Measurements from ENCODE around the gene WNT4. TPM values are rescaled to one million over a fixed set of nuclear protein-coding genes. Genes with fewer than 3 reads are reported as not detected.

The WNT4 gene
- total RNA-seq, 2 experiments from 2014 or later = not detected

- Mint-ChIP-seq H3K4me3 (peak overlapping the region; percentile 5), H3K27ac (peak overlapping the region; percentile 77), H3K27me3 (no peaks in the 10 kb centered on the region), H3K9me3 (no peaks in the 10 kb centered on the region), H3K36me3 (ENCODE audit: low read depth) (peaks cover 65% of the 10 kb centered on the region), H3K4me1 (ENCODE audit: low read depth) (peaks cover 82% of the 10 kb centered on the region)
- Histone ChIP-seq H3K36me3 (ENCODE audit: insufficient read depth, low read length) (peaks cover 49% of the 10 kb centered on the region), H3K27ac (ENCODE audit: low read depth in 1 of 2, low read length in 2 of 2) (peak overlapping the region; percentile 11 to 35), H3K4me3 (ENCODE audit: low read length) (no peak overlapping the region), H3K27me3 (ENCODE audit: control insufficient read depth in 1 of 2, insufficient read depth in 2 of 2, low read length in 2 of 2) (no peaks in the 10 kb centered on the region), H3K9me3 (ENCODE audit: control insufficient read depth in 1 of 2, insufficient read depth in 1 of 2, low read length in 2 of 2) (no peaks in the 10 kb centered on the region), H3K4me1 (ENCODE audit: insufficient read depth, low read length) (peaks cover 50% of the 10 kb centered on the region)
- ChIA-PET POLR2A (interaction anchor here (0.6 to 2.0 kb wide), 13 partner anchors 9 to 322 kb away, joined by 3 to 26 read pairs (median 5); partner anchors contain the start of genes CDC42 and USP48), CTCF (interaction anchor here (1.2 to 2.3 kb wide), 12 partner anchors 12 to 347 kb away, joined by 3 to 18 read pairs (median 5); partner anchors contain the start of genes CDC42 and ZBTB40)
- intact Hi-C loops (cut with DNase I, micrococcal nuclease) = loop anchor here (1.0 to 10.0 kb wide), 4 partner anchors 48 to 537 kb away; no protein-coding TSS in a partner anchor
- DNase-seq (peak in 12 of 14 experiments; percentile 13 to 84 (median 36)), ATAC-seq (ENCODE audit: poor library complexity) (peak; percentile 84)
- no peak for TF ChIP-seq CTCF (IDR thresholded peaks at IDR 0.05)
These were observed 37.9 kb downstream of the WNT4 start for GRCh38 chr1:22104865-22105437.

GRCh38 chr1:22104094-22104493 lies 38.8 kb downstream of the WNT4 start:
- Histone ChIP-seq H3K27me3 (ENCODE audit: control insufficient read depth in 1 of 2, insufficient read depth in 2 of 2, low read length in 2 of 2) (no peaks in the 10 kb centered on the region), H3K27ac (ENCODE audit: low read depth in 1 of 2, low read length in 2 of 2) (no peak overlapping the region), H3K36me3 (ENCODE audit: insufficient read depth, low read length) (peaks cover 48% of the 10 kb centered on the region), H3K4me3 (ENCODE audit: low read length) (no peak overlapping the region), H3K9me3 (ENCODE audit: control insufficient read depth in 1 of 2, insufficient read depth in 1 of 2, low read length in 2 of 2) (no peaks in the 10 kb centered on the region), H3K4me1 (ENCODE audit: insufficient read depth, low read length) (peaks cover 52% of the 10 kb centered on the region)
- no peak for ATAC-seq (ENCODE audit: poor library complexity)
- Mint-ChIP-seq H3K36me3 (ENCODE audit: low read depth) (peaks cover 67% of the 10 kb centered on the region), H3K4me1 (ENCODE audit: low read depth) (peaks cover 86% of the 10 kb centered on the region), H3K27ac (peak overlapping the region; percentile 77), H3K9me3 (no peaks in the 10 kb centered on the region), H3K4me3 (peak overlapping the region; percentile 5), H3K27me3 (no peaks in the 10 kb centered on the region)
- POLR2A ChIA-PET = interaction anchor here (0.6 to 2.0 kb wide), 7 partner anchors 23 to 85 kb away, joined by 3 to 26 read pairs (median 5); no protein-coding TSS in a partner anchor
- intact Hi-C loops (cut with DNase I, micrococcal nuclease) = loop anchor here in 1 of 2 experiments (5.0 to 10.0 kb wide), 2 partner anchors 47 to 311 kb away; no protein-coding TSS in a partner anchor
- no peak for TF ChIP-seq CTCF (IDR thresholded peaks at IDR 0.05)
- CTCF ChIA-PET = interaction anchor here (2.2 kb wide), 2 partner anchors 52 to 80 kb away, joined by 8 to 18 read pairs; partner anchors contain the start of gene CDC42
- DNase-seq = no peak

DNA sequence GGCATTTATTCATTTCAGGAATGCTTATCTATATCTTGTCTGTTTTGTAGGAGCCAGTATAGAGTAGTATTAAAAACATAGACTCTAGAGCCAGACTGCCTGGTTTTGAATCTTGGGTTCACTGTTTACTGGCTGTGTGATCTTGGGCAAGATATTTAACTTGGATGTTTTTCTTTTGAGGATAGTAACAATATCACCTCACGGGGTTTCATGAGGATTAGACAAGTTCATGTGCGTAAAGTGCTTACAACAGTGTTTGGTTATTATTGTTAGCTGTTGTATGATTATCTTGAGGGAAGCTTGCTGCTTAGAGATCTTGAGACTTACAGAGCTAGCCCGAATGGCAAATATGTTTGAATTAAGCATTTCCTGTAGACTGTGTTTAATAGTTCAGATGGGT lies 40.2 kb downstream of the WNT4 start:
- Histone ChIP-seq H3K9me3 (ENCODE audit: control insufficient read depth in 1 of 2, insufficient read depth in 1 of 2, low read length in 2 of 2) (no peaks in the 10 kb centered on the region), H3K36me3 (ENCODE audit: insufficient read depth, low read length) (peaks cover 51% of the 10 kb centered on the region), H3K27me3 (ENCODE audit: control insufficient read depth in 1 of 2, insufficient read depth in 2 of 2, low read length in 2 of 2) (no peaks in the 10 kb centered on the region), H3K4me3 (ENCODE audit: low read length) (no peak overlapping the region), H3K27ac (ENCODE audit: low read depth in 1 of 2, low read length in 2 of 2) (no peak overlapping the region), H3K4me1 (ENCODE audit: insufficient read depth, low read length) (peaks cover 58% of the 10 kb centered on the region)
- no peaks in the 10 kb centered on the region for H3K27me3 Mint-ChIP-seq
- ChIA-PET CTCF (interaction anchor here (0.8 to 1.1 kb wide), 2 partner anchors 11 to 78 kb away, joined by 3 read pairs; no protein-coding TSS in a partner anchor), POLR2A (interaction anchor here (1.2 kb wide), 2 partner anchors 9 to 49 kb away, joined by 3 read pairs; no protein-coding TSS in a partner anchor)
- no peak for ATAC-seq (ENCODE audit: poor library complexity)
- no peak for TF ChIP-seq CTCF (IDR thresholded peaks at IDR 0.05)
- H3K4me3 Mint-ChIP-seq = no peak overlapping the region
- DNase-seq = no peak
- peak overlapping the region; percentile 77 for H3K27ac Mint-ChIP-seq
- H3K36me3 Mint-ChIP-seq (ENCODE audit: low read depth) = peaks cover 67% of the 10 kb centered on the region
- H3K4me1 Mint-ChIP-seq (ENCODE audit: low read depth) = peaks cover 88% of the 10 kb centered on the region
- no peaks in the 10 kb centered on the region for H3K9me3 Mint-ChIP-seq
- intact Hi-C loops (cut with DNase I, micrococcal nuclease) = loop anchor here in 1 of 2 experiments (5.0 to 10.0 kb wide), 2 partner anchors 45 to 312 kb away; no protein-coding TSS in a partner anchor

All from CD4-positive, alpha-beta T cell (primary cell).